ENCODE measurements around the gene ME3. TPM values are rescaled to one million over a fixed set of nuclear protein-coding genes. Genes with fewer than 3 reads are reported as not detected.
"Not testable (repeated sequence)": the region's sequence is repeated elsewhere in the genome, so short reads cannot be mapped to it uniquely, and the experiment has no call there.

The ME3 gene
- total RNA-seq, 1 donor from 2014 or later: 16.7 TPM

GRCh38 chr11:86571273-86571948, 101.0 kb downstream of the ME3 start:
- Histone ChIP-seq H3K27ac (ENCODE audit: low read depth, low read length) (no peak overlapping the region), H3K9me3 (ENCODE audit: control insufficient read depth in 3 of 3, low read length in 3 of 3) (no peaks in the 10 kb centered on the region), H3K27me3 (ENCODE audit: control insufficient read depth in 3 of 3, insufficient read depth in 3 of 3, low read length in 3 of 3) (no peaks in the 10 kb centered on the region), H3K4me3 (ENCODE audit: low read length in 3 of 3) (no peak overlapping the region), H3K36me3 (ENCODE audit: control insufficient read depth in 3 of 3, insufficient read depth in 3 of 3, low read length in 3 of 3) (no peaks in the 10 kb centered on the region), H3K9ac (ENCODE audit: low read depth in 1 of 3, low read length in 3 of 3) (no peak overlapping the region), H3K4me1 (ENCODE audit: control insufficient read depth in 3 of 3, insufficient read depth in 3 of 3, low read length in 3 of 3) (peaks cover 0 to 1% (median 0%) of the 10 kb centered on the region in 3 donors)

- H3K36me3 ChIP-seq (ENCODE audit: control insufficient read depth in 3 of 3, insufficient read depth in 3 of 3, low read length in 3 of 3): no peaks in the 10 kb centered on the region
- no peak overlapping the region for H3K9ac ChIP-seq (ENCODE audit: low read depth in 1 of 3, low read length in 3 of 3)
- no peaks in the 10 kb centered on the region for H3K27me3 ChIP-seq (ENCODE audit: control insufficient read depth in 3 of 3, insufficient read depth in 3 of 3, low read length in 3 of 3)
- H3K4me3 ChIP-seq (ENCODE audit: low read length in 3 of 3): no peak overlapping the region
- H3K9me3 ChIP-seq (ENCODE audit: control insufficient read depth in 3 of 3, low read length in 3 of 3): no peaks in the 10 kb centered on the region
- no peaks in the 10 kb centered on the region for H3K4me1 ChIP-seq (ENCODE audit: control insufficient read depth in 3 of 3, insufficient read depth in 3 of 3, low read length in 3 of 3)
- H3K27ac ChIP-seq (ENCODE audit: low read depth, low read length): no peak overlapping the region
These were observed 102.0 kb downstream of the ME3 start for GRCh38 chr11:86570451-86570850.

GRCh38 chr11:86570020-86570419, 102.4 kb downstream of the ME3 start:
- Histone ChIP-seq H3K9me3 (ENCODE audit: control insufficient read depth in 3 of 3, low read length in 3 of 3) (no peaks in the 10 kb centered on the region), H3K36me3 (ENCODE audit: control insufficient read depth in 3 of 3, insufficient read depth in 3 of 3, low read length in 3 of 3) (no peaks in the 10 kb centered on the region), H3K9ac (ENCODE audit: low read depth in 1 of 3, low read length in 3 of 3) (no peak overlapping the region), H3K27me3 (ENCODE audit: control insufficient read depth in 3 of 3, insufficient read depth in 3 of 3, low read length in 3 of 3) (no peaks in the 10 kb centered on the region), H3K4me3 (ENCODE audit: low read length in 3 of 3) (no peak overlapping the region), H3K4me1 (ENCODE audit: control insufficient read depth in 3 of 3, insufficient read depth in 3 of 3, low read length in 3 of 3) (no peaks in the 10 kb centered on the region), H3K27ac (ENCODE audit: low read depth, low read length) (no peak overlapping the region)

- H3K4me1 ChIP-seq (ENCODE audit: control insufficient read depth in 3 of 3, insufficient read depth in 3 of 3, low read length in 3 of 3): no peaks in the 10 kb centered on the region
- H3K9me3 ChIP-seq (ENCODE audit: control insufficient read depth in 3 of 3, low read length in 3 of 3): no peaks in the 10 kb centered on the region
- H3K27me3 ChIP-seq (ENCODE audit: control insufficient read depth in 3 of 3, insufficient read depth in 3 of 3, low read length in 3 of 3): no peaks in the 10 kb centered on the region
- H3K36me3 ChIP-seq (ENCODE audit: control insufficient read depth in 3 of 3, insufficient read depth in 3 of 3, low read length in 3 of 3): no peaks in the 10 kb centered on the region
- H3K27ac ChIP-seq (ENCODE audit: low read depth, low read length): no peak overlapping the region
- no peak overlapping the region for H3K9ac ChIP-seq (ENCODE audit: low read depth in 1 of 3, low read length in 3 of 3)
- H3K4me3 ChIP-seq (ENCODE audit: low read length in 3 of 3): no peak overlapping the region
These were observed 103.3 kb downstream of the ME3 start for GRCh38 chr11:86569109-86569508.

GRCh38 chr11:86565801-86566312, 106.6 kb downstream of the ME3 start:
- H3K27me3 ChIP-seq (ENCODE audit: control insufficient read depth in 3 of 3, insufficient read depth in 3 of 3, low read length in 3 of 3): no peaks in the 10 kb centered on the region
- H3K36me3 ChIP-seq (ENCODE audit: control insufficient read depth in 3 of 3, insufficient read depth in 3 of 3, low read length in 3 of 3): no peaks in the 10 kb centered on the region
- no peak overlapping the region for H3K9ac ChIP-seq (ENCODE audit: low read depth in 1 of 3, low read length in 3 of 3)
- H3K4me1 ChIP-seq (ENCODE audit: control insufficient read depth in 3 of 3, insufficient read depth in 3 of 3, low read length in 3 of 3): no peaks in the 10 kb centered on the region
- no peak overlapping the region for H3K27ac ChIP-seq (ENCODE audit: low read depth, low read length)
- no peaks in the 10 kb centered on the region for H3K9me3 ChIP-seq (ENCODE audit: control insufficient read depth in 3 of 3, low read length in 3 of 3)
- no peak overlapping the region for H3K4me3 ChIP-seq (ENCODE audit: low read length in 3 of 3)

- Histone ChIP-seq H3K9ac (ENCODE audit: low read depth in 1 of 3, low read length in 3 of 3) (no peak overlapping the region), H3K27me3 (ENCODE audit: control insufficient read depth in 3 of 3, insufficient read depth in 3 of 3, low read length in 3 of 3) (no peaks in the 10 kb centered on the region), H3K4me3 (ENCODE audit: low read length in 3 of 3) (no peak overlapping the region), H3K36me3 (ENCODE audit: control insufficient read depth in 3 of 3, insufficient read depth in 3 of 3, low read length in 3 of 3) (no peaks in the 10 kb centered on the region), H3K9me3 (ENCODE audit: control insufficient read depth in 3 of 3, low read length in 3 of 3) (no peaks in the 10 kb centered on the region), H3K4me1 (ENCODE audit: control insufficient read depth in 3 of 3, insufficient read depth in 3 of 3, low read length in 3 of 3) (no peaks in the 10 kb centered on the region), H3K27ac (ENCODE audit: low read depth, low read length) (no peak overlapping the region)
These were observed 107.0 kb downstream of the ME3 start for GRCh38 chr11:86565388-86565787.

GRCh38 chr11:86562842-86563241, 109.6 kb downstream of the ME3 start:
- H3K27ac ChIP-seq (ENCODE audit: low read depth, low read length); H3K9ac ChIP-seq (ENCODE audit: low read depth in 1 of 3, low read length in 3 of 3); H3K36me3 ChIP-seq (ENCODE audit: control insufficient read depth in 3 of 3, insufficient read depth in 3 of 3, low read length in 3 of 3); H3K9me3 ChIP-seq (ENCODE audit: control insufficient read depth in 3 of 3, low read length in 3 of 3); H3K27me3 ChIP-seq (ENCODE audit: control insufficient read depth in 3 of 3, insufficient read depth in 3 of 3, low read length in 3 of 3); H3K4me3 ChIP-seq (ENCODE audit: low read length in 3 of 3): not testable (repeated sequence)
- H3K4me1 ChIP-seq (ENCODE audit: control insufficient read depth in 3 of 3, insufficient read depth in 3 of 3, low read length in 3 of 3): peaks cover 13 to 16% (median 14%) of the 10 kb centered on the region in 3 donors

- Histone ChIP-seq H3K4me3 (ENCODE audit: low read length in 3 of 3) (peak overlapping the region in 1 of 3 donors; percentile 2), H3K36me3 (ENCODE audit: control insufficient read depth in 3 of 3, insufficient read depth in 3 of 3, low read length in 3 of 3) (peaks cover 0 to 11% (median 3%) of the 10 kb centered on the region in 3 donors), H3K9ac (ENCODE audit: low read depth in 1 of 3, low read length in 3 of 3) (peak overlapping the region in 1 of 3 donors; percentile 18), H3K9me3 (ENCODE audit: control insufficient read depth in 3 of 3, low read length in 3 of 3) (no peaks in the 10 kb centered on the region), H3K27me3 (ENCODE audit: control insufficient read depth in 3 of 3, insufficient read depth in 3 of 3, low read length in 3 of 3) (no peaks in the 10 kb centered on the region), H3K27ac (ENCODE audit: low read depth, low read length) (peak overlapping the region; percentile 68), H3K4me1 (ENCODE audit: control insufficient read depth in 3 of 3, insufficient read depth in 3 of 3, low read length in 3 of 3) (peaks cover 13 to 17% (median 14%) of the 10 kb centered on the region in 3 donors)
These were observed 113.0 kb downstream of the ME3 start for GRCh38 chr11:86559311-86559945.

GRCh38 chr11:86558841-86559240, 113.6 kb downstream of the ME3 start:
- Histone ChIP-seq H3K4me3 (ENCODE audit: low read length in 3 of 3) (no peak overlapping the region), H3K4me1 (ENCODE audit: control insufficient read depth in 3 of 3, insufficient read depth in 3 of 3, low read length in 3 of 3) (peaks cover 13 to 17% (median 14%) of the 10 kb centered on the region in 3 donors), H3K36me3 (ENCODE audit: control insufficient read depth in 3 of 3, insufficient read depth in 3 of 3, low read length in 3 of 3) (peaks cover 0 to 11% (median 3%) of the 10 kb centered on the region in 3 donors), H3K27ac (ENCODE audit: low read depth, low read length) (peak overlapping the region; percentile 68), H3K9ac (ENCODE audit: low read depth in 1 of 3, low read length in 3 of 3) (no peak overlapping the region), H3K27me3 (ENCODE audit: control insufficient read depth in 3 of 3, insufficient read depth in 3 of 3, low read length in 3 of 3) (no peaks in the 10 kb centered on the region), H3K9me3 (ENCODE audit: control insufficient read depth in 3 of 3, low read length in 3 of 3) (no peaks in the 10 kb centered on the region)

GRCh38 chr11:86558207-86558606, 114.2 kb downstream of the ME3 start:
- Histone ChIP-seq H3K4me1 (ENCODE audit: control insufficient read depth in 3 of 3, insufficient read depth in 3 of 3, low read length in 3 of 3) (peaks cover 13 to 17% (median 14%) of the 10 kb centered on the region in 3 donors), H3K9me3 (ENCODE audit: control insufficient read depth in 3 of 3, low read length in 3 of 3) (no peaks in the 10 kb centered on the region), H3K9ac (ENCODE audit: low read depth in 1 of 3, low read length in 3 of 3) (no peak overlapping the region), H3K4me3 (ENCODE audit: low read length in 3 of 3) (no peak overlapping the region), H3K36me3 (ENCODE audit: control insufficient read depth in 3 of 3, insufficient read depth in 3 of 3, low read length in 3 of 3) (peaks cover 0 to 11% (median 3%) of the 10 kb centered on the region in 3 donors), H3K27me3 (ENCODE audit: control insufficient read depth in 3 of 3, insufficient read depth in 3 of 3, low read length in 3 of 3) (no peaks in the 10 kb centered on the region), H3K27ac (ENCODE audit: low read depth, low read length) (peak overlapping the region; percentile 68)
